ENCODE measurements around the gene HCN3. TPM values are rescaled to one million over a fixed set of nuclear protein-coding genes. Genes with fewer than 3 reads are reported as not detected.
"Not testable (repeated sequence)": the region's sequence is repeated elsewhere in the genome, so short reads cannot be mapped to it uniquely, and the experiment has no call there.

Gene HCN3
- total and polyA plus RNA-seq, 2 donors: 3.0 to 3.2 TPM

- no peaks in the 10 kb centered on the region for H3K4me1 ChIP-seq (ENCODE audit: insufficient read depth)
- no peaks in the 10 kb centered on the region for H3K36me3 ChIP-seq (ENCODE audit: insufficient read depth)
- no peak overlapping the region for H3K4me3 ChIP-seq (ENCODE audit: low read depth, low read length)
- DNase-seq (ENCODE audit: extremely low spot score): no peak
- no peak overlapping the region for H3K27ac ChIP-seq (ENCODE audit: low read depth)
- 95% methylated on average over 12 of the region's 12 CpGs for WGBS
Observed at GRCh38 chr1:155284476-155284875, 7.2 kb downstream of the HCN3 start.

- no peaks in the 10 kb centered on the region for H3K4me1 ChIP-seq (ENCODE audit: insufficient read depth)
- no peaks in the 10 kb centered on the region for H3K36me3 ChIP-seq (ENCODE audit: insufficient read depth)
- no peak overlapping the region for H3K4me3 ChIP-seq (ENCODE audit: low read depth, low read length)
- DNase-seq (ENCODE audit: extremely low spot score): no peak
- 94% methylated on average over 14 of the region's 14 CpGs for WGBS
- no peak overlapping the region for H3K27ac ChIP-seq (ENCODE audit: low read depth)
Observed at GRCh38 chr1:155285063-155285462, 7.8 kb downstream of the HCN3 start.

- no peaks in the 10 kb centered on the region for H3K36me3 ChIP-seq (ENCODE audit: insufficient read depth)
- no peak overlapping the region for H3K4me3 ChIP-seq (ENCODE audit: low read depth, low read length)
- no peaks in the 10 kb centered on the region for H3K4me1 ChIP-seq (ENCODE audit: insufficient read depth)
- 92% methylated on average over 18 of the region's 18 CpGs for WGBS
- DNase-seq (ENCODE audit: extremely low spot score): no peak
- H3K27ac ChIP-seq (ENCODE audit: low read depth): no peak overlapping the region
Observed at GRCh38 chr1:155285631-155286044, 8.4 kb downstream of the HCN3 start.

GRCh38 chr1:155286544-155286943, 9.3 kb downstream of the HCN3 start:
- 98% methylated on average over 2 of the region's 2 CpGs for WGBS
- H3K4me3 ChIP-seq (ENCODE audit: low read depth, low read length): no peak overlapping the region
- no peak for DNase-seq (ENCODE audit: extremely low spot score)
- no peaks in the 10 kb centered on the region for H3K36me3 ChIP-seq (ENCODE audit: insufficient read depth)
- H3K27ac ChIP-seq (ENCODE audit: low read depth): no peak overlapping the region
- H3K4me1 ChIP-seq (ENCODE audit: insufficient read depth): no peaks in the 10 kb centered on the region

GRCh38 chr1:155287987-155288543, 10.8 kb downstream of the HCN3 start:
- Histone ChIP-seq H3K36me3 (ENCODE audit: insufficient read depth) (no peaks in the 10 kb centered on the region), H3K4me1 (ENCODE audit: insufficient read depth) (no peaks in the 10 kb centered on the region), H3K4me3 (ENCODE audit: low read depth, low read length) (no peak overlapping the region), H3K27ac (ENCODE audit: low read depth) (no peak overlapping the region)
- no peak for DNase-seq (ENCODE audit: extremely low spot score)
- WGBS: 89% methylated on average over 21 of the region's 21 CpGs

GRCh38 chr1:155291006-155291405, 13.7 kb downstream of the HCN3 start:
- not testable (repeated sequence) for H3K27ac ChIP-seq (ENCODE audit: low read depth)
- WGBS: 77% methylated on average over 10 of the region's 10 CpGs

GRCh38 chr1:155293086-155293749, 16.0 kb downstream of the HCN3 start:
- no peak for DNase-seq (ENCODE audit: extremely low spot score)
- H3K4me1 ChIP-seq (ENCODE audit: insufficient read depth): no peaks in the 10 kb centered on the region
- H3K4me3 ChIP-seq (ENCODE audit: low read depth, low read length): no peak overlapping the region
- 84% methylated on average over 17 of the region's 17 CpGs for WGBS
- no peak overlapping the region for H3K27ac ChIP-seq (ENCODE audit: low read depth)
- H3K36me3 ChIP-seq (ENCODE audit: insufficient read depth): no peaks in the 10 kb centered on the region

More at GRCh38 chr1:155291006-155291405, 13.7 kb downstream of the HCN3 start:
- not testable (repeated sequence) for DNase-seq (ENCODE audit: extremely low spot score); H3K36me3 ChIP-seq (ENCODE audit: insufficient read depth); H3K4me1 ChIP-seq (ENCODE audit: insufficient read depth); H3K4me3 ChIP-seq (ENCODE audit: low read depth, low read length)

- Histone ChIP-seq H3K4me1 (ENCODE audit: insufficient read depth) (no peaks in the 10 kb centered on the region), H3K4me3 (ENCODE audit: low read depth, low read length) (no peak overlapping the region), H3K27ac (ENCODE audit: low read depth) (no peak overlapping the region), H3K36me3 (ENCODE audit: insufficient read depth) (no peaks in the 10 kb centered on the region)
- 38% methylated on average over 46 of the region's 46 CpGs for WGBS
- DNase-seq (ENCODE audit: extremely low spot score): no peak
Observed at GRCh38 chr1:155294520-155295182, 17.4 kb downstream of the HCN3 start.

GRCh38 chr1:155295183-155295941, 18.1 kb downstream of the HCN3 start:
- no peaks in the 10 kb centered on the region for H3K4me1 ChIP-seq (ENCODE audit: insufficient read depth)
- H3K36me3 ChIP-seq (ENCODE audit: insufficient read depth): no peaks in the 10 kb centered on the region
- WGBS: 9% methylated on average over 47 of the region's 47 CpGs
- H3K4me3 ChIP-seq (ENCODE audit: low read depth, low read length): no peak overlapping the region
- H3K27ac ChIP-seq (ENCODE audit: low read depth): no peak overlapping the region
- DNase-seq (ENCODE audit: extremely low spot score): no peak

- H3K4me1 ChIP-seq (ENCODE audit: insufficient read depth): no peaks in the 10 kb centered on the region
- WGBS: 86% methylated on average over 7 of the region's 7 CpGs
- H3K36me3 ChIP-seq (ENCODE audit: insufficient read depth): no peaks in the 10 kb centered on the region
- DNase-seq (ENCODE audit: extremely low spot score): no peak
- H3K4me3 ChIP-seq (ENCODE audit: low read depth, low read length): no peak overlapping the region
- H3K27ac ChIP-seq (ENCODE audit: low read depth): no peak overlapping the region
Observed at GRCh38 chr1:155295942-155296267, 18.6 kb downstream of the HCN3 start.

- Histone ChIP-seq H3K4me3 (ENCODE audit: low read depth, low read length) (no peak overlapping the region), H3K36me3 (ENCODE audit: insufficient read depth) (no peaks in the 10 kb centered on the region), H3K4me1 (ENCODE audit: insufficient read depth) (no peaks in the 10 kb centered on the region), H3K27ac (ENCODE audit: low read depth) (no peak overlapping the region)
- no peak for DNase-seq (ENCODE audit: extremely low spot score)
- 71% methylated on average over 3 of the region's 3 CpGs for WGBS
Observed at GRCh38 chr1:155296661-155297060, 19.4 kb downstream of the HCN3 start.

GRCh38 chr1:155297384-155297783, 20.1 kb downstream of the HCN3 start:
- Histone ChIP-seq H3K4me1 (ENCODE audit: insufficient read depth) (no peaks in the 10 kb centered on the region), H3K4me3 (ENCODE audit: low read depth, low read length) (no peak overlapping the region), H3K27ac (ENCODE audit: low read depth) (no peak overlapping the region), H3K36me3 (ENCODE audit: insufficient read depth) (no peaks in the 10 kb centered on the region)
- no peak for DNase-seq (ENCODE audit: extremely low spot score)
- 66% methylated on average over 7 of the region's 7 CpGs for WGBS

GRCh38 chr1:155300024-155300423, 22.8 kb downstream of the HCN3 start:
- 90% methylated on average over 8 of the region's 8 CpGs for WGBS
- H3K27ac ChIP-seq (ENCODE audit: low read depth): no peak overlapping the region
- H3K36me3 ChIP-seq (ENCODE audit: insufficient read depth): no peaks in the 10 kb centered on the region

More at GRCh38 chr1:155300024-155300423, 22.8 kb downstream of the HCN3 start:
- no peaks in the 10 kb centered on the region for H3K4me1 ChIP-seq (ENCODE audit: insufficient read depth)
- no peak for DNase-seq (ENCODE audit: extremely low spot score)
- no peak overlapping the region for H3K4me3 ChIP-seq (ENCODE audit: low read depth, low read length)
